HEK293 (cell line): Measurements from ENCODE around the gene HLA-E.
"Not testable (repeated sequence)": the region's sequence is repeated elsewhere in the genome, so short reads cannot be mapped to it uniquely, and the experiment has no call there.

Experiments used
- CTCF ChIP-seq: fragments of 450-650 bp; formaldehyde crosslinking; IDR thresholded peaks from 2 replicates; pipeline ENCODE4 v1.5.1; 2016; ENCODE audit warnings: missing biosample characterization, missing genetic modification characterization
- EGR2 ChIP-seq: fragments of 450-650 bp; formaldehyde crosslinking; IDR thresholded peaks from 2 replicates; pipeline ENCODE4 v1.5.1; 2016; ENCODE audit warnings: low read depth, missing biosample characterization, missing genetic modification characterization
- HOXC10 ChIP-seq: sonication (generic); formaldehyde crosslinking; IDR thresholded peaks from 2 replicates; pipeline ENCODE4 v1.8.1; 2023; ENCODE audit warnings: mild to moderate bottlenecking, missing genetic modification reagents
- PATZ1 ChIP-seq: fragments of 450-650 bp; formaldehyde crosslinking; IDR thresholded peaks from 2 replicates; pipeline ENCODE4 v1.5.1; 2016; ENCODE audit warnings: missing biosample characterization, missing genetic modification characterization
- ZBTB17 ChIP-seq: fragments of 450-650 bp; formaldehyde crosslinking; IDR thresholded peaks from 2 replicates; pipeline ENCODE4 v1.5.1; 2016; ENCODE audit warnings: missing biosample characterization, missing genetic modification characterization
- ZNF140 ChIP-seq: fragments of 450-650 bp; formaldehyde crosslinking; IDR thresholded peaks from 2 replicates; pipeline ENCODE4 v1.5.1; 2016; ENCODE audit warnings: missing biosample characterization, missing genetic modification characterization
- ZNF16 ChIP-seq: fragments of 450-650 bp; formaldehyde crosslinking; IDR thresholded peaks from 2 replicates; pipeline ENCODE4 v1.5.1; 2016; ENCODE audit warnings: low read depth, missing biosample characterization, missing genetic modification characterization
- ZNF274 ChIP-seq, 2 experiments: fragments of 200-500 bp in 1 of 2; fragments of 450-650 bp in 1 of 2; sonication (Bioruptor generic) in 1 of 2; formaldehyde crosslinking in 1 of 2; IDR thresholded peaks; 2 replicates each; pipeline versions ENCODE4 v1.5.1 to v1.6.1; 2014 to 2016; ENCODE audit warnings: borderline replicate concordance in 1 of 2, inconsistent platforms in 1 of 2, low read length in 1 of 2, missing biosample characterization in 1 of 2, missing genetic modification characterization in 1 of 2
- ZNF324 ChIP-seq: fragments of 450-650 bp; formaldehyde crosslinking; IDR thresholded peaks from 2 replicates; pipeline ENCODE4 v1.5.1; 2016; ENCODE audit warnings: missing biosample characterization, missing genetic modification characterization
- ZNF433 ChIP-seq: fragments of 450-650 bp; formaldehyde crosslinking; IDR thresholded peaks from 2 replicates; pipeline ENCODE4 v1.5.1; 2016; ENCODE audit warnings: missing biosample characterization, missing genetic modification characterization, low read depth
- ZNF555 ChIP-seq: fragments of 450-650 bp; formaldehyde crosslinking; conservative IDR thresholded peaks from 2 replicates; pipeline ENCODE4 v1.5.1; 2017; ENCODE audit warnings: missing biosample characterization, mild to moderate bottlenecking, missing genetic modification characterization, inconsistent platforms
- ZNF580 ChIP-seq: fragments of 450-650 bp; formaldehyde crosslinking; IDR thresholded peaks from 2 replicates; pipeline ENCODE4 v1.5.1; 2016; ENCODE audit warnings: missing biosample characterization, missing genetic modification characterization
- ZNF629 ChIP-seq: fragments of 450-650 bp; formaldehyde crosslinking; IDR thresholded peaks from 2 replicates; pipeline ENCODE4 v1.5.1; 2017; ENCODE audit warnings: missing biosample characterization, missing genetic modification characterization

GRCh38 chr6:30521952-30522351 lies 32.6 kb downstream of the HLA-E start:
- not testable (repeated sequence) for TF ChIP-seq ZNF580 (tag by site-specific recombination); ZNF324 (tag by site-specific recombination); ZNF629 (tag by site-specific recombination); ZNF555 (tag by site-specific recombination); ZBTB17 (tag by site-specific recombination); ZNF140; PATZ1 (tag by site-specific recombination); ZNF16 (tag by site-specific recombination); CTCF (tag by site-specific recombination); ZNF433 (tag by site-specific recombination); ZNF274 (IDR thresholded peaks at IDR 0.05; ENCODE audit: low read length); ZNF274 (tag by site-specific recombination; IDR thresholded peaks at IDR 0.05; ENCODE audit: borderline replicate concordance); HOXC10 (CRISPR knock-in tag); EGR2 (tag by site-specific recombination)
